Loucy (cell line): ENCODE results near the gene NHSL1.

ENCODE experiments used
- CTCF ChIP-seq: fragments of 200-600 bp; sonication (generic); conservative IDR thresholded peaks from 2 replicates; pipeline ENCODE4 v1.5.1; 2014; ENCODE audit warnings: mild to moderate bottlenecking, antibody characterized with exemption, low read length
- EZH2phosphoT487 ChIP-seq: fragments of 200-600 bp; IDR thresholded peaks from 2 replicates; pipeline ENCODE4 v1.6.1; 2018; ENCODE audit warnings: antibody characterized with exemption, mild to moderate bottlenecking, moderate library complexity, borderline replicate concordance

- no peak for TF ChIP-seq EZH2phosphoT487
- TF ChIP-seq CTCF: no peak
Observed at GRCh38 chr6:138524526-138524925, 25.2 kb upstream of the NHSL1 start.
